ENCODE data around the gene NPPC. TPM values are rescaled to one million over a fixed set of nuclear protein-coding genes. Genes with fewer than 3 reads are reported as not detected.
A peak's percentile ranks its signal among the peaks of the same experiment; 100 is the strongest.

Gene NPPC
- total and polyA plus RNA-seq, 3 experiments from 2014 or later: not detected

- Histone ChIP-seq H3K27me3 (ENCODE audit: insufficient read depth, low read length, poor library complexity, severe bottlenecking) (no peaks in the 10 kb centered on the region), H3K4me3 (ENCODE audit: low read length) (no peak overlapping the region), H3K36me3 (ENCODE audit: insufficient read depth, low read length) (no peaks in the 10 kb centered on the region), H3K9me3 (ENCODE audit: low read length) (no peaks in the 10 kb centered on the region), H3K27ac (ENCODE audit: low read depth, low read length) (no peak overlapping the region), H3K4me1 (ENCODE audit: insufficient read depth, low read length) (no peaks in the 10 kb centered on the region)
- Mint-ChIP-seq H3K4me3 (no peak overlapping the region), H3K27me3 (peaks cover 0 to 32% of the 10 kb centered on the region in 2 donors), H3K4me1 (no peaks in the 10 kb centered on the region), H3K36me3 (no peaks in the 10 kb centered on the region), H3K9me3 (no peaks in the 10 kb centered on the region), H3K27ac (no peak overlapping the region)
- ChIA-PET CTCF (no interaction called here), POLR2A (no interaction called here)
- DNase-seq: no peak
Observed at GRCh38 chr2:231942180-231942579, 16.0 kb upstream of the NPPC start.

GRCh38 chr2:231941673-231942072 lies 15.5 kb upstream of the NPPC start:
- peaks cover 0 to 32% of the 10 kb centered on the region in 2 donors for H3K27me3 Mint-ChIP-seq
- H3K27me3 ChIP-seq (ENCODE audit: insufficient read depth, low read length, poor library complexity, severe bottlenecking): no peaks in the 10 kb centered on the region
- H3K9me3 Mint-ChIP-seq: no peaks in the 10 kb centered on the region
- no peaks in the 10 kb centered on the region for H3K36me3 Mint-ChIP-seq
- no peak overlapping the region for H3K4me3 Mint-ChIP-seq
- H3K27ac ChIP-seq (ENCODE audit: low read depth, low read length): no peak overlapping the region
- DNase-seq: no peak
- no peak overlapping the region for H3K4me3 ChIP-seq (ENCODE audit: low read length)
- no peaks in the 10 kb centered on the region for H3K4me1 ChIP-seq (ENCODE audit: insufficient read depth, low read length)
- peak overlapping the region in 1 of 8 donors; percentile 80 for H3K27ac Mint-ChIP-seq
- CTCF ChIA-PET: interaction anchor here (1.1 kb wide), 1 partner anchor 90 kb away, joined by 3 read pairs; no protein-coding TSS in a partner anchor
- H3K4me1 Mint-ChIP-seq: no peaks in the 10 kb centered on the region
- POLR2A ChIA-PET: no interaction called here
- H3K36me3 ChIP-seq (ENCODE audit: insufficient read depth, low read length): no peaks in the 10 kb centered on the region
- no peaks in the 10 kb centered on the region for H3K9me3 ChIP-seq (ENCODE audit: low read length)

DNA sequence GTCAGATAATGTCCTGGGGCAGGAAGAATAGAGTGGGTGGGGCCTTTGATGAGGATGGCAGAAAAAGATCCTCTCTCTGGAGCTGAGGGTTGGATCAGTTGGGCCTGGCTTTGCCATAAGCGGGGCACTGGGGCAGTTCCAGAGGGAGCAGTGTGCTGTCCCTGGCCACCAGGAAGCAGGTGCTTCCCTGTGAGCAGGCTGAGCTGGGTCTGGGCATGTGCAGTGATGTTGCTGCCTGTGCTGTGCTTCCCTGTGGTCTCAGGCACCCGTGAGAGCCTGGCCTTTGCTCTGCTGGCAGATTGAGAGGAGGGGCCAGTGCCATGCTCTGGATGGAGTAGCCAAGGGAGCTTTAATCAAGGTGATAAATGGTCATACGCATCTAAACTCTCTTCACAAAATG lies 14.6 kb upstream of the NPPC start:
- H3K4me3 Mint-ChIP-seq: no peak overlapping the region

GRCh38 chr2:231939022-231939421 lies 12.8 kb upstream of the NPPC start:
- Mint-ChIP-seq H3K27me3 (peaks cover 0 to 27% of the 10 kb centered on the region in 2 donors), H3K36me3 (no peaks in the 10 kb centered on the region), H3K27ac (no peak overlapping the region), H3K4me1 (no peaks in the 10 kb centered on the region), H3K9me3 (no peaks in the 10 kb centered on the region), H3K4me3 (no peak overlapping the region)
- POLR2A ChIA-PET: no interaction called here
- H3K27ac ChIP-seq (ENCODE audit: low read depth, low read length): no peak overlapping the region
- no peaks in the 10 kb centered on the region for H3K9me3 ChIP-seq (ENCODE audit: low read length)
- no peaks in the 10 kb centered on the region for H3K36me3 ChIP-seq (ENCODE audit: insufficient read depth, low read length)
- H3K4me1 ChIP-seq (ENCODE audit: insufficient read depth, low read length): no peaks in the 10 kb centered on the region
- DNase-seq: no peak
- no peaks in the 10 kb centered on the region for H3K27me3 ChIP-seq (ENCODE audit: insufficient read depth, low read length, poor library complexity, severe bottlenecking)
- CTCF ChIA-PET: no interaction called here
- no peak overlapping the region for H3K4me3 ChIP-seq (ENCODE audit: low read length)

More for the DNA sequence above, 14.6 kb upstream of the NPPC start:
- no peaks in the 10 kb centered on the region for H3K36me3 Mint-ChIP-seq
- ChIA-PET CTCF (interaction anchor here (1.1 kb wide), 1 partner anchor 90 kb away, joined by 3 read pairs; no protein-coding TSS in a partner anchor), POLR2A (no interaction called here)
- H3K27ac Mint-ChIP-seq: no peak overlapping the region
- Histone ChIP-seq H3K27me3 (ENCODE audit: insufficient read depth, low read length, poor library complexity, severe bottlenecking) (no peaks in the 10 kb centered on the region), H3K4me3 (ENCODE audit: low read length) (no peak overlapping the region), H3K9me3 (ENCODE audit: low read length) (no peaks in the 10 kb centered on the region), H3K27ac (ENCODE audit: low read depth, low read length) (no peak overlapping the region), H3K36me3 (ENCODE audit: insufficient read depth, low read length) (no peaks in the 10 kb centered on the region), H3K4me1 (ENCODE audit: insufficient read depth, low read length) (no peaks in the 10 kb centered on the region)
- no peaks in the 10 kb centered on the region for H3K4me1 Mint-ChIP-seq
- H3K27me3 Mint-ChIP-seq: peaks cover 0 to 32% of the 10 kb centered on the region in 2 donors
- no peak for DNase-seq
- no peaks in the 10 kb centered on the region for H3K9me3 Mint-ChIP-seq

- H3K36me3 Mint-ChIP-seq: no peaks in the 10 kb centered on the region
- Histone ChIP-seq H3K36me3 (ENCODE audit: insufficient read depth, low read length) (no peaks in the 10 kb centered on the region), H3K4me3 (ENCODE audit: low read length) (no peak overlapping the region), H3K4me1 (ENCODE audit: insufficient read depth, low read length) (no peaks in the 10 kb centered on the region), H3K9me3 (ENCODE audit: low read length) (no peaks in the 10 kb centered on the region), H3K27ac (ENCODE audit: low read depth, low read length) (no peak overlapping the region), H3K27me3 (ENCODE audit: insufficient read depth, low read length, poor library complexity, severe bottlenecking) (no peaks in the 10 kb centered on the region)
- H3K27me3 Mint-ChIP-seq: peaks cover 3 to 20% of the 10 kb centered on the region in 2 donors
- DNase-seq: no peak
- H3K9me3 Mint-ChIP-seq: no peaks in the 10 kb centered on the region
- H3K4me1 Mint-ChIP-seq: no peaks in the 10 kb centered on the region
- ChIA-PET POLR2A (no interaction called here), CTCF (no interaction called here)
- H3K4me3 Mint-ChIP-seq: no peak overlapping the region
- no peak overlapping the region for H3K27ac Mint-ChIP-seq
Observed at GRCh38 chr2:231937057-231937456, 10.9 kb upstream of the NPPC start.

GRCh38 chr2:231936491-231936890 lies 10.3 kb upstream of the NPPC start:
- Mint-ChIP-seq H3K4me1 (no peaks in the 10 kb centered on the region), H3K36me3 (no peaks in the 10 kb centered on the region), H3K9me3 (no peaks in the 10 kb centered on the region), H3K27ac (peak overlapping the region in 1 of 8 donors; percentile 64), H3K4me3 (no peak overlapping the region), H3K27me3 (peaks cover 3 to 19% of the 10 kb centered on the region in 2 donors)
- H3K4me1 ChIP-seq (ENCODE audit: insufficient read depth, low read length): no peaks in the 10 kb centered on the region
- no peak overlapping the region for H3K27ac ChIP-seq (ENCODE audit: low read depth, low read length)
- POLR2A ChIA-PET: no interaction called here
- no peaks in the 10 kb centered on the region for H3K9me3 ChIP-seq (ENCODE audit: low read length)
- CTCF ChIA-PET: no interaction called here
- H3K36me3 ChIP-seq (ENCODE audit: insufficient read depth, low read length): no peaks in the 10 kb centered on the region
- H3K4me3 ChIP-seq (ENCODE audit: low read length): no peak overlapping the region
- no peak for DNase-seq
- H3K27me3 ChIP-seq (ENCODE audit: insufficient read depth, low read length, poor library complexity, severe bottlenecking): no peaks in the 10 kb centered on the region

DNA sequence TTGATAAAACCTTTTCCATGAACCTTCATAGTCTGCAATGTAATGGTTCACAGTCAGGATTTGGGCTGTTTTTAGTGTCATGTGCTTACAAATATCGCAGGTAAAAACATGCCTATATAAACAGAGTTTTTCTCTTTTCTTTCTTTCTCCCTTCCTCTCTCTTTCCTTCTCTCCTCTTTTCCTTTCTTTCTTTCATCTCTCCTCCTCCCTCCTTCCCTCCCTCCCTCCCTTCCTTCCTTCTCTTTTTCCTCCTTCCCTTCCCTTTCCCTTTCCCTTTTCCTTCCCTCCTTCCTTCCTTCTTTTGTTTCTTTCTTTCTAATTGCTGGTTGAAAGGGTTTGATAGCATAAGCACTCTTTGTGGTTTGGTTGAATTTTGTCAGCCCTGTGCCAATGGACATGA lies 9.6 kb upstream of the NPPC start:
- no peaks in the 10 kb centered on the region for H3K4me1 ChIP-seq (ENCODE audit: insufficient read depth, low read length)
- Mint-ChIP-seq H3K9me3 (no peaks in the 10 kb centered on the region), H3K4me3 (no peak overlapping the region), H3K27me3 (peaks cover 3 to 12% of the 10 kb centered on the region in 2 donors), H3K4me1 (no peaks in the 10 kb centered on the region), H3K36me3 (no peaks in the 10 kb centered on the region), H3K27ac (no peak overlapping the region)
- POLR2A ChIA-PET: no interaction called here
- no peaks in the 10 kb centered on the region for H3K36me3 ChIP-seq (ENCODE audit: insufficient read depth, low read length)
- H3K27ac ChIP-seq (ENCODE audit: low read depth, low read length): no peak overlapping the region
- H3K4me3 ChIP-seq (ENCODE audit: low read length): no peak overlapping the region
- DNase-seq: no peak
- CTCF ChIA-PET: no interaction called here
- no peaks in the 10 kb centered on the region for H3K9me3 ChIP-seq (ENCODE audit: low read length)
- H3K27me3 ChIP-seq (ENCODE audit: insufficient read depth, low read length, poor library complexity, severe bottlenecking): no peaks in the 10 kb centered on the region

DNA sequence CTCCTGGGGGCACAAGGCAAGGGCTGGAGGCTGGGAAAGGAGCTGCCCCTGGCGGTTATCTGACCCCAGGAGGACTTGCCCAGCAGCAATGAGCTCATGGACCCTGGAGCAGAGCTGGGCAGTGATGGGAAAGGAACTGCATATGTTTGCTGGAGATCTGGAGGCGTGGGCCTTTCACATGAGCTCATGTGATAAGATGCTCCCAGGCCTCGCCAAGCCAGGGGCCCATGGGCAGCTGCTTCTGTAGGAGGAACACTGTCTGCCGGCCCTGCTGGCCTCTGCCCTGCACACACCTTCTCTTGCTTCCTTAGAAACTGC lies 9.0 kb upstream of the NPPC start:
- Histone ChIP-seq H3K27ac (ENCODE audit: low read depth, low read length) (no peak overlapping the region), H3K4me1 (ENCODE audit: insufficient read depth, low read length) (no peaks in the 10 kb centered on the region), H3K27me3 (ENCODE audit: insufficient read depth, low read length, poor library complexity, severe bottlenecking) (no peaks in the 10 kb centered on the region), H3K4me3 (ENCODE audit: low read length) (no peak overlapping the region), H3K36me3 (ENCODE audit: insufficient read depth, low read length) (no peaks in the 10 kb centered on the region), H3K9me3 (ENCODE audit: low read length) (no peaks in the 10 kb centered on the region)
- Mint-ChIP-seq H3K4me3 (no peak overlapping the region), H3K4me1 (no peaks in the 10 kb centered on the region), H3K27ac (no peak overlapping the region), H3K36me3 (no peaks in the 10 kb centered on the region), H3K27me3 (peaks cover 3 to 8% of the 10 kb centered on the region in 2 donors), H3K9me3 (no peaks in the 10 kb centered on the region)
- DNase-seq: no peak
- ChIA-PET CTCF (no interaction called here), POLR2A (no interaction called here)

Data from CD8-positive, alpha-beta memory T cell (primary cell).